GM21786 (cell line): ENCODE data around the gene TMEM163.
"Not testable (repeated sequence)": the region's sequence is repeated elsewhere in the genome, so short reads cannot be mapped to it uniquely, and the experiment has no call there.

Source experiments
- ATAC-seq: cut with Tn5 transposase; IDR thresholded peaks from one replicate; pipeline ENCODE4 v1.9.1; 2021; ENCODE audit not compliant: unreplicated experiment

Gene TMEM163

DNA sequence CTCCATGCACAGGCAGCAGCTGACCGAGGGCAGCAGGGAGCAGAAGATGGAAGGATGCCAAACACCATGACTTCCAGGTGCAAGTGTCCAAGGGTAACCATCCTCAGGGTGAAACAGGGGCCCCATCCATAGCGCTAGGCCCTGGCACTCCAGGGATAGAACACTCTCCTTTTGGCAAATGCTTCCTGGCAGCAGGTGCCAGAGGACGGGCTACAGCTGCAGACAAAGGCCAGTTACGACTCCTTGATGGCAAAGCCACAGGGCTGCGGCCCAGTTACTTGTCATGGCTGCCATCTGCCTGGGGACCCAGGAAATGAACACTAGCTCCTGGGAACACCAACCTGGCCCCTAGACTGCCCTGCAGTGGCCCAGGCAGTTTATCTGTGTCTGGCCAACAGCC is 178.8 kb downstream of the TMEM163 start:
- no peak for ATAC-seq

DNA sequence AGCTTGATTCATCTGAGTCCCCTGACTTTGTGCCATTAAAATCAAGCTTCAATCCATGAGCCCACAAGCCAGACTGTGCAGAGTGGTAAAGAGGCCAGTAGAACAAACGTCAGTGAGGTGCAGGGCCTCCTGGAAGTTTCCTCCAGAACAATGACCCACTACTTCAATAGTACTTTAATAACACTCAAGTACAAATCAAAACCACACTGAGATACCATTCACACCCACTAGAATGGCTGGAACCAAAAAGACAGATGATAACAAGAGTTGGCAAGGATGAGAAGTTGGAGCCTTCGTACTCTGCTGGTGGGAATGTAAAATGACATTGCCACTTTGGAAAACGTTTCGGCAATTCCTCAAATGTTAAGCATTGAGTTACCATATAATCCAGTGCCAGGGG is 181.1 kb downstream of the TMEM163 start:
- no peak for ATAC-seq

DNA sequence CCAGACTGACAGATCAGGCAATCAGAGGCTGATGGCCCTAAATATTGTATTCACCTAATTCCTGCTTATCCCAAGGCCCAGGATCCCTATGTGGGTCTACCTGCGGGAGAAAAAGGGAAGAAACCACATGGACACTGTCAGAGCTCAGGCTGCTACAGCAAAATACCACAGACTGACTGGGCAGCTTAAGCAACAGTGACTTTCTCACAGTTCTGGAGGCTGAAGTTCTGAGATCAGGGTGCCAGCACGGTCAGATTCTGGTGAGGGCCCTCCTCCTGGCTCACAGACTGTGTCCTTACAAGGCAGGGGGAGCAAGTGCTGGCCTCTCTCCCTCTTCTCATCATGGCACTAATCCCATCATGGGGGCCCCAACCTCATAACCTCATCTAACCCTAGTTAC is 181.7 kb downstream of the TMEM163 start:
- no peak for ATAC-seq

DNA sequence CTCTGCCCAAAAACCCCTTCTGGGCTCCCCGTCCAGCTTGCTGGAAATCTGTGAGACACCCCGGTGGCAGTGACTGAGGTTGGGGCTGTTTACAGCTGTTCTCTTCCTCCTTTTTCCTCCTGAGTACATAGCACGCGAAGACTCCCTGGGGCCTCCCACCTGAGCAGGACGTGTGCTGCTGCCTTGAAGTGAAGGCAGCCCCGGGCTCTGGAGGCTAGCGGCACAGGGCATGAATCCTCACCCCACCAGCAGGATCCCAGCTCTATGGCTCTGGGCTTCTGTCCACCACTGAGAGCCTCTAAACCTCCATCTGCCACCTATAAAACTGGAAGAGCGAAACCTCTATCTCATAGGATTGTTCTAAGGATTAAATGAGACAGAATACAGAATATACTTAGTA is 182.5 kb downstream of the TMEM163 start:
- ATAC-seq = no peak

DNA sequence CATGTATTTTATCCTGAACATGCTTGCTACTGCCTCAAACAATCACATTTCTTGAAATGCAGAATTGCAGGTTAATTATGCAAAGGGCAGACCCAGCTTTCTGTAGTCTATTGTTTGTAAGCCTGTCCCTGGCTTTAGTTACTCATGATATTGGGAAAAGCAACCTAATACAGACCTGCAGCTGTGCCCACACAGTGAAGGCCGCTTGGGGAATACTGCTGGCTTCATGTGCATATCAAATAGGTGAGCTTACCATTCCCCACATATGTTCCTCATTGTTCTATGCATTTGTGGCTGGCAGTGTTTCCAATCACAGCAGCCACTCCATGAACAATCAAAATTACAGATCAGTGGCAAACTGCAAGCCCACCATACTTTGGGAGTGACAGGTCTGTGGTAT is 186.3 kb downstream of the TMEM163 start:
- no peak for ATAC-seq

DNA sequence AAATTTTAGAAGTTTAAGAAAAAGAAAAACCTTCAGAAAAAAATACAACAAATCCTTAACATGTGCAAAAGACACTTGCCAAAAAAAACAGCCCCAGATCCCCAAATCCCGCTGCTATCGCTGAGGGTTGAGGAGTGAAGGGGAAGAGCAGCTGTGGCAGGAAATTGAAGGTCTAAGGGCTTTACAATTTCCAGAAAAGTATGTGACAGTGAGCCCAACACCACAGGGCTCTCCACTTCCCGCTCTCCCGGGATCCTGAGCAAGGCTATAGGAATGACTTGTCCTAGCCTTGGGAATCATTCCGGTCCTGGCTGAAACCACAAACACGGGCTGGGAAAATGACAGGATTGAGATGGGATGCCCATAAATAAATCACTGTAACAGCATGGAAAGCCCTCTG is 191.4 kb downstream of the TMEM163 start:
- ATAC-seq = no peak

DNA sequence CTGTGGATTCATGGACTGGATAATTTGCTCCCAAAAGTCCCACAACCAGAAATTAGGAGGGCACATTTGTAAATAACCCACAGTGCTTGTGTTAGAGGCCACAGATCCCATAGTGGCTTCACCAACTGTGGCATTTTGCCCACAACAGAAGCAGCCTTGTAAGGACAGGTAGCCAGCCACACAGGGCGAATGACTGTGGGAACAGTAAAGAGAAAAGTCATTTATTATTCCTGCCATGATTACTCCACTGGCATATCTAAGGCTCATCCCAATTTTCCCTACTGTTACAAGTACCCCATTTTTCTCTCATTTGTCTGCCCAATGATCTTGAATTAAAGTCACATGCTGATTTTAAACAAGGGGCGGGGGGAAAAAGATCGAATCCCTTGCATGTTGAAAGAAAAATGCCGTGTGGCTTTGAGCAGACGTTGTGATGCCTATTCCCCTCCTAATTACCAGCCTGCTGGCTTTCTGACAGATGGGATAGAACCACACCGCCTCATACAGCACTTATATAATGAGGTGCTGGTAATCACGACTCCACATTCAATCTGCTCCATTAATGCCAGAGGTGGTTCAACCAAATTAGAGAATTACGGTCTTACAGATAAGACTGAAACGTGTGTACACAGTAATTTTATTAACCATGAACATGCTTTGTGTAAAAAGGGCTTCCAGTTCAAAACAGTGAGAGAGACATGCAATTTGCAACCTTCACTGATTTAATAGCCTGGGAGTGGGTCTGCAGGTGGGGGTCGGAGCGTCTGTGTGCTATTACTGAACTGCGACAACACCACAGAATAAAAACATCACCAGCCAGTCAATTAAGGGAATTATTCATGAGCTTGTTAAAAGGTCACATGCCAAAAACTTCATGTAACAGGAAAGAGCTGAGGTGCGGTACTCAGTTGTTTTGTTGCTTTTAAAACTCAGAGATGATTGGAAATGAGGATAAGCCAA is 196.0 kb downstream of the TMEM163 start:
- no peak for ATAC-seq

DNA sequence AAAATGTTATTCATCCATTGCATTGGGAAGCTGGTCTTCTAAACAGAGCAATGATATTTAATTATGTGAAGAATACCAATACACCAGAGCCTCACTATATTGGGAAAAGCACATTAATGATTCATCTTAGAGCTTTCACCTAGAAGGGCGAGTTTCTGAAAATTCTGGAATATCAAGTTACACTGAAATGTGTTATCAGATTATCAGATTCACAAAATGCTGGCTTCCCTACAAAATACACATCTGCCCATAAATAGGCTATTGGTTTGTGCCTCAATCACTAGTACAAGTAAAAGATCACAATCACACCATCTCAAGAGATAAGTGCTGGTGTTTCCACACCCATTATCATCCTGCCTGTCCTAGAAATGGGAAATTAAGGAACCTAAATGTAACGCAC is 200.7 kb downstream of the TMEM163 start:
- no peak for ATAC-seq

DNA sequence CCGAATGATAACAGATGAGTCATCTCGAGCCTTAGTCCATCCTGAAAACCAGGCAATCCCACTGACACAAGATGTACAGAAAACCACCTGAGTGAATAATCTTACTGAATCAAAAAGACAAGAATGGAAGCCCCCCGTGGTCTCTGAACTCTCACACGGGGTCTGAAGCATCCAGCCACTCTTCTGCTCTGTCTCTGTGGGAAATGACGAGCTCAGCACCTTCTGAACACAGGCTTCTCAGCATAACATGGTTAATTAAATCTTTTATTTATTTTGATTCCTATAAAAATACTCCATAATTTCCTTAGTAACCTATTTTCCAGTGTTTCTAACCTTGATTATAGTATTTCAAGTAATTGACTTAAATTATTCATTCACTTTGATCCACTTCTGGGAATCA is 203.7 kb downstream of the TMEM163 start:
- ATAC-seq = no peak

DNA sequence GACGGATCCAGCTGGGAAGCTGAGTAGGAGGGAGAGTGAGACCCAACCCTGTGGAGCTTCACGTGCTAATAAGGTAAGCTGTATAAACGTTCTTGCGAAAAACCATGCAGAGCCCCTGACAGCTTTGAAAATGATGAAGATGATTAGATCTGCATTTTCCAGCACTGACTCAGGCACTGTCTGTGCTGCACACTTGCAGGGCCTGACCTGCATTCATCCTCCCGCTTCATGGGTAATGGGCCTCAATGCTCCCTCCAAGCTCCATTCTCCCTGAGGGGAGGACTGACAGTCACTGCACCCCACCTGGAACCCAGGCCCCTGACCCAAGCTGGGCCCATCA is 205.4 kb downstream of the TMEM163 start:
- no peak for ATAC-seq

DNA sequence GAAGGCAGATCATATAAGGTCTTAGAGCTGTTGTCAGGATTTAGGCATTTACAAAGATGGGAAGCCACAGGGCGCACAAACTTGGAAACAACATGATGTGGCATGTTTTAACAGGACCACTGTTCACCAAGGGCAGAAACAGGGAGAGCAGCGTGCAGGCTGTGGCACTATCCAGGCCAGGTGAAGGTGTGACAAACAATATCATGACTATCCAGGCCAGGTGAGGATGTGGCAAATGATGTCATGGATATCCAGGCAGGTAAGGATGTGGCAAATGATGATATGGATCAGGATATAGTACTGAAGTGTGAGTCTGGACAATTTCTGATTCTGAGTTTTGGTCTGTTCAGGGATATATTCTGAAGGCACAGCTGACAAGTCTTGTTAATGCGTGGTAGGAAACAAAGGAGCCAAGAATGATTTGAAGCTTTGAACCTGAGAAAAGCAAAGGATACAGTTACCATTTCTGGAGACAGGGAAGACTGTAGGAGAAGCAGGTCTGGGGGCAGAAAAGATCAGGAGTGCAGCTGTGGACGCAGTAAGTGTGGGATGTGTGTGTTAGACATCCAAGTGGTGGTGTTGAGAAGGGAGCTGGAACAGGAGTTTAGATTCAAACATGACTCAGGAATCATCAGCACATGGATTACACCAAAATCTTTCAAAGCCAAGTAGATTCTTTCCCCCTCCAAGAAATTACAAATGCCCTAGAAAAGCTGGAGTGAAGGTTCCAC is 205.9 kb downstream of the TMEM163 start:
- no peak for ATAC-seq

DNA sequence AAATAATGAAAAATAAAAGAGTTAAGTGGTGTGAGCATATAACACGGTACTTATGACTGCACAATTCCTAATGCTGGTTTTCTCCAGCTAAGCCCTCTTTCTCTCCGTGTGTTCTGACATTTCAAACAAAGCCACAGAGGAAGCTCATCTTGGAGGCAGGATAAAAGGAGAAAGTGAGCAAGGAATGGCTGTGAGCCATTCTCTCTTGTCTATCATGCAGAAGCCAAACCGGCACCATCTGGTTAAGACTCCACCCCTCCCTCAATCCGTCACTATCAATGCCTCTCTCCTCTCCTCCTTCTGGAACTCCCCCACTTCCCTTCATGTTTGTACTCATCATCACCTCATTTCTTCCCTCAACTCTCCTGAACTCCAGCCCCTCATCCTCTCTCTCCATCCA is 210.4 kb downstream of the TMEM163 start:
- ATAC-seq = no peak

DNA sequence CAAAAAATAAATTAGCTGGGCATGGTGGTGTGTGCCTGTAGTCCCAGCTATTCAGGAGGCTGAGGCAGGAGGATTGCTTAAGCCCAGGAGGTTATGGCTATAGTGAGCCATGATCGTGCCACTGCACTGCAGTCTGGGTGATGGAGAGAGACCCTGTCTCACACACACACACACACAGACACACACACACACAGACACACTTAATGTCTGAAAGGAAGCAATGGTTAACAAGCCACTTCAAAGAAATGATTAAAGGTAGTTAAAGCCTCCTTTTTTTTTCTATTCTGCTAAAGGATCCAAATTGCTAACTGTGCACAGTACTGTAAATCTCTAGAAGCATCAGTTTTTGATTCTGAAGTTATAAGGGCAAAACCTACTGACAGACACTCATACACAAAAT is 211.1 kb downstream of the TMEM163 start:
- ATAC-seq = no peak

DNA sequence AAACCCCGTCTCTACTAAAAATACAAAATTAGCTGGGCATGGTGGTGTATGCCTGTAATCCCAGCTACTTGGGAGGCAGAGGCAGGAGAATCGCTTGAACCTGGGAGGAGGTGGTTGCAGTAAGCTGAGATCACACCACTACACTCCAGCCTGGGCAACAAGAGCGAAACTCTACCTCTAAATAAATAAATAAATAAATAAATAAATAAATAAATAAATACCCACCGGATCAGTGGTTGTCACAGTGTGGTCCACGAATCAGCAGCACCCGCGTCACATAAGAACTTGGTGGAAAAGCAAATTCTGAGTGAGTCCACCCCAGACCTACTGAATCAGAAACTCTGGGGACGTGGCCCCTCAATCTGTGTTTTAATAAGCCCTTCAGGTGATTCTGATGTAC is 211.6 kb downstream of the TMEM163 start:
- ATAC-seq = not testable (repeated sequence)

DNA sequence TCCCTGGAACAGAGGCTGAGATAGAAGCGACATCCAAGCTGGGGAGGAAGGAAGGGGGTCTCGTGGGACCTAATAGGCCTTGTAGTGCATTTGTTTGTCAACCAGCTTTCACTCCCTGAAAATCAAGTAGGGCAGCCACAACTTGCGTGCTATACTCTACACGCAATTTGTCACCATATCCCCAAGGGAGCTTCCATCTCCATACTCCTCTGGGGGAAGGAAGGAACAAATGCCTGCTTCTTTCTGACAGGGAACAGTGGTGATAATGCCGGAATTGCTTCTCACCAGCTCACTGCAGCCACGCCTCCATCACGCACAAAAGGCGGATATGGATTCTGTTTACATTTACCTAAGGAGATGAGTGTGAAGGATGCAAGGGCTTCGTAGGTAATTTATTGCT is 213.4 kb downstream of the TMEM163 start:
- ATAC-seq = no peak

DNA sequence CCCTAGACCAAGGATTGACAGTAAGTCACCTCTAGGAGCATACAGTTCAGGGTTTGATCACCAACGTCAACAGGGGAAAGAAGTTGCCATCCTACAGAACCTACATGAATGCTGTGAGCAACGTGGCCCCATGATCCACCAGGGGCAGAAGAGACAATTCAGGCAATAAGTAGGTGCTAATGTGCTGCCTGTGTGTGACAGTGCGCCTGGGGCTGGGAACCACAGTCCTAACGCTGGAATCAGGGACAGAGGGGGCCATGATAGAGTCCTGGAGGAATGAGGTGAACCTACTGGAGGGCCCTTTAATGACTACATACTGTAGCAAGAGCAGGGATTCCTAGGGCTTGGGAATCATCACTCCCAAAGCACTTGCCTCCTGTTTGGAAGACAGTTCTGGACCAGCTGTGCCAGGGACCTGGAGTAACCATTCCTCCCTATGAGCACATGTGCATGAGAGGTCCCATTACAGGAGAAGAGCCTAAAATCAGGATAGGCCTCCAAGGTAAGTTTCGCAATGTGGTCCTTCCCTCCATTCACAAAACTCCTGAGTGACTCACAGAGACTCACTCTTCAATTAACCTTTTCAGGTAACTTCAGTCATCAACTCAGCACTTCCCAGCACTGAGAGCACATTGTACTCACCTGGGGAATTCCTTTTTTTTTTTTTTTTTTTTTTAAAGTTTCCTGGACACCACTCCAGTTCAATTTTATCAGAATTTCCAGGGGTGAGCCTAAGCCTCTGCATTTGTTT is 214.0 kb downstream of the TMEM163 start:
- no peak for ATAC-seq

DNA sequence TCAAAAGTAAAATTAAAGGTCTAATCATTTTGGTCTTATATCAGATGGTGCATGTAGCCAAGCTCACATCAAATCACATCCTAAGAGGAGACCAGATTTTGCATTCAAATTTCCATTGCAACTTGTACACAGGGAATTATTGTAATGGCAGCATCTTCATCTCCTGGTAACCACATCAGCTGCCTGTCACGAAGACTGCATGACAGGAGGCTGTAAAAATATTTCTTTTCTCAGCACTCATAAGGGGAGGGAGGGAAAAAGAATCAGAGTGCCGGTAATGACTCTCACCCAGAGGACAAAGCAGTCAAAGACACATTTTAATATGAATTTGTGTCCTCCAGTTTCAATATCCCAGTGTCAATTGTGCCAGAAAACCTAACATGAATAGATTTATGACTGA is 216.7 kb downstream of the TMEM163 start:
- ATAC-seq = no peak

DNA sequence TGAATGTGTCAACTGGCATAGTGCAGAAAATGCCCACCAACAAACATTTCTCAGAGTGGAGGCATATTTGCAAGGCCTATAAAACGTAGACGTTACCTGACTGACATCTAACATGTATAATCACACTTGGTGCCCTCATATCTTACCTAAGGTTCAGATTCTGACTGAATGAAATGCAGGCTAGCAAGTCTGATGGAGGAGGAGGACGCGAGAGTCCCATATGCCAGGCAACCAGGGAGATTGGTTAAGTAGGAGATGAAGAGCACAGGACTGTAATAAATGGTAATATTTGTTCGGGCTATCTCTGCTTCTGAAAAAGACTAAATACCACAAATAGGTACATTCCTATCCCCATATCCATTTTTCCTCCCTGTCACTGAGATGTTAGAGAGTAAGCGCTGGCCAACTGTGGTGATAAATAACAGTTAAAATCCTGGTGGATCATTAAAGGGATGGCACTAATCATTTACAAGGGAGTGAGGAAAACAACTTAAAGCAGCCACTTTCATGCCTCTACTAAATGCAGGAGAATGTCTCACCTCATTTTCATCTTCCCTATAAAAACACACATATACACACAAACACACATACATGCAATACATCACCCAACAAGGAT is 217.2 kb downstream of the TMEM163 start:
- ATAC-seq = no peak

DNA sequence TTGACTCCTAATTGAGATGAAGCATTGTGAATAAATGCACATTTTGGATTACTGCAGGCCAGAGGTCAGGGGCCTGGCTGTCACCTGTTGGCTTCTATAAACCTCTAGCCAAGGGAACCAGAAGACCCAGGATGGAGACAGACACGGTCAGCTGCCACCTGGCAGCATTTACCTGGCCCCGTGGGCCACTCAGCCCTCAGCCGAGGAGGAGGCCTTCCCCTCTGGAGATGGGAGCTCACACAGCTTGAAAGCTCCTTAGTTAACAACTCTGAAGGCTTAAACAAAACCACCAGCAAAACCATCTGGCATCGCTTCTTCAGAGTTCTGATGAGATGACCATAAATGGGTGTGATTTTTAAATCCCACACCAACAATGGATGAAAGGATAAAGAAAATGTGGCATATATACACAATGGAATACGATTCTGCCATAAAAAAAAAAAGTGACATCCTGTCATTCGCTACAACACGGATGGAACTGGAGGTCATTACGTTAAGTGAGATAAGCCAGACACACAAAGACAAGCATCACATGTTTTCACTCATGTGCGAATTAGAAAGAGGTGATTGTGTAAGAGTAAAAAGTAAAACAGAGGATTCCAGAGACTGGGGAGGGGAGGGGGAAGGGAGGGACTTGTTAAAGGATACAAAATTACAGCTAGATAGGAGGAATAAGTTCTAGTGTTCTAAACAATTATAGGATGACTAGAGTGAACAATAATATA is 218.4 kb downstream of the TMEM163 start:
- no peak for ATAC-seq

DNA sequence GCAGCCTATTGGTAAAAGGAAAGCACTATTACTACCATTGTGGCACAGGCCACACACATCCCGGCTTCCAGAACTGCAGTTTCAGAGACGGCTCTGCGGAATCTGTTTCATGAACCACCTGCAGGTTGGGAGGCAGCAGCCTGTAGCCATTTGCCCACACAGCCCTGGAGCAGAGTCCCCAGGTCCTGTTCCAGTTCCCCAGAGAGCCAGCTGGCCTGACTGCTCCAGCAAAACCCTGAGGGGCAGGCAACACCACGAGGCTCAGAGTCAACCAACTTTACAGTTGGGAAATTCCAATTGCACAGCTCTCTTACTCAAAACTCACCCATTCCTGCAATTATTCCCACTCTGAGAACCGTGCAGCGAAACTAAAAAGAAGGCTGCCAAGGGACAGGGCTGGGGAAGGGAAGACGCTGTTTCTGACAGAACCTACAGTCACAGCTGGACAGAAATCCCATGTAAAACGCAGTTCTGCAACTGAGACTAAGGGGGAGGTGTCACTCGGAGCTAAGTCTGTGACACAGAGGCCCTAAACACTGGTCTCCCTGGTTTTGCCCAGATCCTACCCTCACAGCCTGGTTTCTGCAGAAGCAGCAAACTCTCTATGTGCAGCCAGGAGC is 219.4 kb downstream of the TMEM163 start:
- ATAC-seq = no peak
